Naive thymus-derived CD4-positive, alpha-beta T cell (primary cell): ENCODE data around the gene CPAMD8. TPM values are rescaled to one million over a fixed set of nuclear protein-coding genes. Genes with fewer than 3 reads are reported as not detected.

Experiments used
- polyA plus RNA-seq, 2 donors: library from polyadenylated mRNA; unstranded; fragments of 300-500 nt; fragmentation: Illumina TruSeq; gene quantifications; one replicate each; pipeline ENCODE4 v1.2.3, GENCODE V29; 2021
- total RNA-seq, 6 experiments: library from RNA in 5 of 6; stranded (reverse) in 5 of 6; gene quantifications; 1 replicate in 5 of 6; 2 replicates in 1 of 6; pipeline ENCODE4 v1.2.3 and lab custom pipeline; 2021 to 2026

CPAMD8 gene
- total and polyA plus RNA-seq, 7 experiments from 2014 or later: 0.18 to 6.6 (median 2.4) TPM

Other genes starting within 250 kb of the CPAMD8 start
- gene SIN3B, start 197.4 kb downstream of the CPAMD8 start, total RNA-seq: 100 to 1,000 TPM in 3 of 5 experiments, 10 to 100 TPM in 2; 42.7 to 105 (median 102) TPM
- 1 to 10 TPM; 4.0 to 9.0 TPM for gene SIN3B, start 197.4 kb downstream of the CPAMD8 start, polyA plus RNA-seq
- under 1 TPM in 2 of 5 experiments, not detected in 3; 0.16 to 0.19 TPM for gene F2RL3, start 137.8 kb downstream of the CPAMD8 start, total RNA-seq
- not detected for gene F2RL3, start 137.8 kb downstream of the CPAMD8 start, polyA plus RNA-seq
- 10 to 100 TPM; 16.7 to 31.5 (median 19.3) TPM for gene HAUS8, start 48.6 kb upstream of the CPAMD8 start, total RNA-seq
- 10 to 100 TPM in 1 of 2 donors, 1 to 10 TPM in 1; 9.4 to 11.5 TPM for gene HAUS8, start 48.6 kb upstream of the CPAMD8 start, polyA plus RNA-seq
- gene MYO9B, start 49.0 kb upstream of the CPAMD8 start, total RNA-seq: 100 to 1,000 TPM; 154 to 297 (median 205) TPM
- 10 to 100 TPM in 1 of 2 donors, 1 to 10 TPM in 1; 5.6 to 26.2 TPM for gene MYO9B, start 49.0 kb upstream of the CPAMD8 start, polyA plus RNA-seq
- gene USE1, start 188.5 kb upstream of the CPAMD8 start, total RNA-seq: 10 to 100 TPM; 24.7 to 51.1 (median 30.5) TPM
- gene USE1, start 188.5 kb upstream of the CPAMD8 start, polyA plus RNA-seq: 10 to 100 TPM; 63.1 to 68.3 TPM
- 10 to 100 TPM; 21.8 to 32.8 (median 29.8) TPM for gene OCEL1, start 199.4 kb upstream of the CPAMD8 start, total RNA-seq
- gene OCEL1, start 199.4 kb upstream of the CPAMD8 start, polyA plus RNA-seq: 10 to 100 TPM; 37.7 to 41.1 TPM
- 1 to 10 TPM; 2.2 to 7.8 (median 7.0) TPM for gene NR2F6, start 219.1 kb upstream of the CPAMD8 start, total RNA-seq
- 1 to 10 TPM; 1.4 to 1.8 TPM for gene NR2F6, start 219.1 kb upstream of the CPAMD8 start, polyA plus RNA-seq
- gene USHBP1, start 237.9 kb upstream of the CPAMD8 start, total RNA-seq: 1 to 10 TPM in 1 of 5 experiments, under 1 TPM in 4; 0.22 to 1.2 (median 0.36) TPM
- under 1 TPM in 1 of 2 donors, not detected in 1; 0.61 TPM for gene USHBP1, start 237.9 kb upstream of the CPAMD8 start, polyA plus RNA-seq
- 100 to 1,000 TPM in 2 of 5 experiments, 10 to 100 TPM in 3; 72.4 to 111 (median 95.6) TPM for gene BABAM1, start 240.6 kb upstream of the CPAMD8 start, total RNA-seq
- 100 to 1,000 TPM in 1 of 2 donors, 10 to 100 TPM in 1; 94.9 to 110 TPM for gene BABAM1, start 240.6 kb upstream of the CPAMD8 start, polyA plus RNA-seq